Activated CD4-positive, alpha-beta T cell treated with anti-CD3 and anti-CD28 coated beads for 1 hour (primary cell): ENCODE data around the gene HECTD4.
A peak's percentile ranks its signal among the peaks of the same experiment; 100 is the strongest.
"Not testable (repeated sequence)": the region's sequence is repeated elsewhere in the genome, so short reads cannot be mapped to it uniquely, and the experiment has no call there.

Experiments
- DNase-seq: peaks from one replicate; pipeline ENCODE4 v3.0.0-alpha.2; 2020

Gene HECTD4

GRCh38 chr12:112381883-112382796 is at the start of gene HECTD4:
Gene HECTD4, minus strand, starts transcription at chr12:112382431. Its CDS starts 303 bp downstream, at chr12:112382128.
- DNase-seq, result peak; percentile 84

DNA sequence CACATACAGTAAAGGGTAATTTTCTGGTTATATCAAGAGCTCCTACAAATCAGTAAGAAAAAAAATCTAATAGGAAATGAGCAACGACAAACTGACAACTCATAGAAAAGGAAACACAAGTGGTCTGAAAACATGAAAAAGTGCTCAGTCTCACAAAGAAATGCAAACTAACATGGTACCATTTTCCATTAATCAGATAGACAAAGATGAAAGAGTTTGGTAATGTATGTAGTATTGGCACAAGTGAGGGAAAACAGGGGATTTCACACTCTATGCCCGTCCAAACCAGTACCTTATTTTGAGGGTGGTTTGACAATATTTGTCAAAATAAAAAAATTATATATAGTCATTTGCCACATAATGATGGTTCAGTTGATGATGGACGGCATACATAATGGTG is 49.7 kb upstream of the HECTD4 start:
- no peak for DNase-seq

DNA sequence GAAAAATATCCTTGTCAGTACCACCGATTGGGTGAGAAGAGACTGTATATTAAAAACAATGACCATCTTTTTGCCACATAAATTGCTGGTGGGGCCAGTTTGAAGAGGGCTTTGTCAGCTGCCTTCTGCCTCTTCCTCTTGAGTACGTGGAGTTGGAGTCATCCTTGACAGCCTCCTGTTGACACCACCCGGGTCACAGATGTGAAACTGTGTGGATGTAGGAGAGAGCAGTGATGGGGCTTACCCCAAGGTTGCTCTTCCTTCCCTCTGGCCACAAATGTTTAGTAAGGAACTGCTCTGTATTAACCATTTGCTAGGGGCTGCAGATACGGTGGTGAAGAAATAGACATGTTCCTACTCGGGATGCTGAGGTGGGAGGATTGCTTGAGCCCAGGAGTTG is 48.7 kb upstream of the HECTD4 start:
- DNase-seq, result no peak

- DNase-seq, result no peak
Measured at GRCh38 chr12:112427760-112428159, 45.5 kb upstream of the HECTD4 start.

- DNase-seq, result no peak
Measured at GRCh38 chr12:112425582-112426382, 43.6 kb upstream of the HECTD4 start.

DNA sequence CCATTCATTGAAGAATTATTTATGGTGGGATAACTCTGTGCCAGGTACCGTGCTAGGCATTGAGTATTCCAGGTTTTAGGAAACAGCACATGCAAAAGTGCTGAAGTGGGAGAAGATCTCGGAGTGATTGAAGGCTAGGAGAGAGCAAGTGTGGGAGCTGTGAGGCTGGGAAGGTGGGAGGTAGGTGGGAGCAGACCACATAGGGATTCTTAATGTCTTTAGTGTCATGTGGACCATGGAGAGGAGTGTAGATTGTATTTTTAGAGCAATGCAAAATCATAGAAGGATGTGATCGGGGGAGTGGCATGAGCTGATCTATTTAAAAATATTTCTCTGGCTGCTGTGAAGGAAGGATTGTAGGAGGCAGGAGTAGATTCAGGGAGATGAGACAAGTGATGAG is 41.9 kb upstream of the HECTD4 start:
- DNase-seq, result no peak

DNA sequence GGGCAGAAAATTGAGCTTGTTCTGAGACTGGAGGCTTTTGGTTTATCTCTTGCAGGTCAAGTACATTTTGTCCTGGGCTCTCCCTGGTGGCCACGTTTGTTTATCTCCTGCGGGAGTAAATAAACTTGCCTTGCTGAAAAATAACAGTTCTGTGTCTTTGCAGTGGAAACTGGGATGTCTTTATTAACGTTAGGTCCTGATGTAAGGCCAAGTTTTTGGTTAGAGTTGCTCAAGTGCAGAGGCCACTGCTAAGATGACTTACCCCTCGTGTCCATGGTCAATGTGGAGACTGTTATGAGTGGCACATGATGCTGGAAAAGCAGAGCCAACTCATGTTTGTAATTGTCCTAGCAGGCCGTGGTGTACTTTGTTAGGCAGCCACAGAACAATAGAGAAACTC is 40.3 kb upstream of the HECTD4 start:
- DNase-seq, result no peak

DNA sequence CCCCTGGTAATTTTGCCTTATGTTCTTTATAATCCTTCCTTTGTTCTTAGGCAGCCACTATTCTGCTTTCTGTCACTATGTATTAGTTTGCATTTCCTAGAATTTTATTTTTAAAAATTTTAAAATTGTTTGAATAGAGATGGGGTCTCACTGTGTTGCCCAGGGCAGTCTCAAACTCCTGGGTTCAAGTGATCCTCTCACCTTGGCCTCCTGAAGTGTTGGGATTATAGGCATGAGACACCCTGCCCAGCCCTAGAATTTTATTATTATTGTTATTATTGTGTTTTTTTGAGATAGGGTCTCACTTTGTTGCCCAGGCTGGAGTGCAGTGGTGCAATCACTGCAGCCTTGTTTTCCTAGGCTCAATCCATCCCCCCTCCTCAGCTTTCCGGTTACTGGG is 39.1 kb upstream of the HECTD4 start:
- DNase-seq, result no peak

DNA sequence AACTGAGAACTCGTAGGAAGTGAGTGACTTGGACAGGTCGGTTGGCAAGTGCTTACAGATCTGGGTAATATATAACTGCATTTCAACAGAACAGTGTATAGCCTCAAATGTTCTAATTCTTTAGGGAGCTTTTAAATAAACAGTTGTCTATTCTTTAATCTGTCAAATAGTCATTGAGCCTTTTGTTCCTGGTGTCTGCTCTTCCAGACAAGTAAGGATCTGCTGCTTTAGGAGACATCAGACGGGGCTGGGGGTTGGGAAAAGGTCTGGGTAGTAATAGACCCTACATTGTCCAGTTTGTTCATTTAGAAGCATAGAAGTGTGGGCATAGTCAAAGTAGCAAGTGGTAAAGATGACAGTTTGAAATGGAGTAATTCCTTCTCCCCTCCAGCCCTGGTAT is 38.5 kb upstream of the HECTD4 start:
- no peak for DNase-seq

DNA sequence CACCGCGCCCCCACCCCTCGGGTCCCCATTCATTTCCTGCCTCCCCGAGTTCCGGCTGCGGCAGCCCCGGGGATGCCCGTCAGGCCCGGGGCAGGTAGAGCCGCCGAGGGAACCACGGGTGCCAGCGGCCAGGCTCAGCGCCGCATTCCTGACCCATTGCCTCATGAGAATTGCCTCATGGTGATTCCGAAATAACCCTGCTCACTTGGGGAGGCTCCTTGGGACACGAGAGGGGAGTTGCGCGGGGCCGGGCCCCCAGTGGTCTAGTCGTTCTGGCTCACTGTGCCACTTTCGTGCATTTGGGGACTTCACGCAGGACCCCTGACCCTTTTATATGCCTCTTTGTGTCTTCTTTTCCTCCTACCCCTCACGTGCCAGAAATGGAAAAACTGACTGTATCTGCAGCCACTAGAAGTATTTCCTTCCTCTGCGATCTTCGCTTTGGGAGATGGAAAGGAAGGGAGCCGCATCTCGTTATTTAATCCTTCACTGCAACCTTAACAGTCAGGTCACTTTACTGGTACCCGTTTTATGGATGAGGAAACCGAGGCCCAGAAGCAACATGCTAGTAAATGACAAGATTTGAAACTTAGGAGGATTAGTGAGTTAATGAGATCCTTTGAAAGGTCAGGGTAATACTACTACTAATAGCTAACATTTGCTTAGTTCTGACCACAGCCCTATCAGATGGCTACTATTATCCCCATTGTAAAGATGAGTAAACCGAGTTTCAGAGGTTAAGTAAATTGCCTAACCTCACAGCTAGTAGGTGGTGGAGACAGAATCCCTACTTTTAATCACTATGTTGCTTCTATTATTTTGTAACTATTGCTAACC is 37.3 kb upstream of the HECTD4 start:
- DNase-seq, result no peak

- DNase-seq, result peak; percentile 87
Measured at GRCh38 chr12:112418608-112419296, 36.5 kb upstream of the HECTD4 start, which contains the start of gene PTPN11. Gene PTPN11, plus strand, starts transcription at chr12:112418947. Its CDS starts 165 bp downstream, at chr12:112419112.

DNA sequence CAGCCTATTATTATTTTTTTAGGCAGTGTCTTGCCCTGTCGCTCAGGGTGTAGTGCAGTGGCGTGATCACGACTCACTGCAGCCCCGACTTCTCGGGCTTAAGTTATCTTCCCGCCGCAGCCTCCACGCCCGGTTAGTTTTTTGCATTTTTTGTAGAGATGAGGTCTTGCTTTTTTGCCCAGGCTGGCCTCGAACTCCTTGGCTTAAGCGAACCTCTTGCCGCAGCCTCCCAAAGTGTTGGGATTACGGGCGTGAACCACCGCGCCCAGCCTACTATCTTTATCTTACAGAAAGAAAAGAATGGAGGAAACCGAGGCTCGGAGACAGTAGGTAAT is 36.0 kb upstream of the HECTD4 start:
- no peak for DNase-seq

- DNase-seq, result not testable (repeated sequence)
Measured at GRCh38 chr12:112415457-112415856, 33.2 kb upstream of the HECTD4 start.

GRCh38 chr12:112413855-112414625 is 31.8 kb upstream of the HECTD4 start:
- DNase-seq, result no peak

DNA sequence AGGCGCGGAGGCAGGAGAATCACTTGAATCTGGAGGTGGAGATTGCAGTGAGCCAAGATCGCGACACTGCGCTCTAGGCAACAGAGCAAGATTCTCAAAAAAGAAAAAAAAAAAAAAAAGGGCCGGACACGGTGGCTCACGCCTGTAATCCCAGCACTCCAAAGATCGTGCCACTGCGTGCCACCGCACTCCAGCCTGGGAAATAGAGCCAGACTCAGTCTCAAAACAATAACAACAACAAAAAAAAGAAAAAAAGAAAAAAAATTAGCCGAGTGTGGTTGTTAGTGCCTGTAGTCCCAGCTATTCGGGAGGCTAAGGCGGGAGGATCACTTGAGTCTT is 27.6 kb upstream of the HECTD4 start:
- no peak for DNase-seq

DNA sequence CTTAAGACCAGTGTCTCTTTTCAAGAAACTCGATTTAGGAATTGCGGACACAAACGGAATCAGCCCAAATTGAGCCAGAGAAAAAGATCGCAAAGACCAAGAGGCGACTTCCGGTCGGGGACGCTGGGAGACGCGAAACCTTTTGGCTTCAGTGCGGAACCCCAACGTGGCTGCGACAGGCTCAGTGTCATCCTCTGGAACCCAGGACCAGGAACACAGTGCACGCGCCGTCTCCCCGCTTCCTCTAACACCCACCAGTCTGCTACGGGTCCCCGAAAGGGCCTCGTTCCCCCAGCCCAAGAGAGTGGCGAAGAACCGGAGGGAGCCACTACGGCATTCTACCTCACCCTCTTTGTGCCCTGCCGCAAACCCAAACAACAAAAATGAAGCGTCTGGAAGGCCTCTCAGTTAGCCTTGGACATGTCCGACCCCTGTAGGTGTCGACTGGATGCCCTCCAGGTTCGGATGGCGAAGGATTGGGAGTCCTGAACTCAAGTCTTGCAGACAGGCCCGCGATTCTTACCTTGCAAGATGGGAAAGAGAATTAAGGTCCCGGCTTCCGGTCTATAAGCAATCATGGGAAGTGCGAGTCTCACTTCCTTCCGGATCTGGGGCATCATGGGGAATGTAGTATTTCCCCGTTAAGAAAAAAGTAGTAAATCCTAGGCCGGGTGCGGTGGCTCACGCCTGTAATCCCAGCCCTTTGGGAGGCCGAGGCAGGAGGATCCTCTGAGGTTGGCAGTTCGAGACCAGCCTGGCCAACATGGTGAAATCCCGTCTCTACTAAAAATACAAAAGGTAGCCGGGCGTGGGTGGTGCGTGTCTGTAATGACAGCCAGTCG is 27.1 kb upstream of the HECTD4 start, which contains the start of gene RPL6:
Gene RPL6, minus strand, starts transcription at position 542 of the 842 bp plus-strand sequence. CDS start 949 bp downstream, outside the sequence.
- peak; percentile 61 for DNase-seq

GRCh38 chr12:112408621-112409020 is 26.4 kb upstream of the HECTD4 start:
- no peak for DNase-seq

GRCh38 chr12:112407683-112408082 is 25.5 kb upstream of the HECTD4 start:
- not testable (repeated sequence) for DNase-seq

- DNase-seq, result no peak
Measured at GRCh38 chr12:112406519-112407488, 24.6 kb upstream of the HECTD4 start.
